Keratinocyte (primary cell): ENCODE data around the gene METTL5.

Experiments
- CTCF ChIP-seq, 3 experiments: IDR thresholded peaks in 1 of 3; conservative IDR thresholded peaks in 1 of 3; optimal IDR thresholded peaks in 1 of 3; 2 replicates in 2 of 3; 3 replicates in 1 of 3; pipeline versions ENCODE3 to v1.5.1; 2011; ENCODE audit warnings: low read length in 3 of 3, mild to moderate bottlenecking in 3 of 3, moderate library complexity in 2 of 3, control low read depth in 1 of 3, inconsistent platforms in 1 of 3; ENCODE audit not compliant: insufficient read depth in 2 of 3; ENCODE audit errors: extremely low read depth in 1 of 3
- EZH2 ChIP-seq: IDR thresholded peaks from one replicate; pipeline ENCODE4 v1.6.1; 2012; ENCODE audit warnings: inconsistent platforms, mild to moderate bottlenecking, low read length, moderate library complexity

- TF ChIP-seq CTCF (optimal IDR thresholded peaks at IDR 0.05 in 1 of 3, IDR thresholded peaks at IDR 0.05 in 1 of 3, conservative IDR thresholded peaks at IDR 0.05 in 1 of 3; ENCODE audit: extremely low read depth in 1 of 3, insufficient read depth in 2 of 3, low read length in 3 of 3) (no peak), EZH2 (no peak)
Measured at GRCh38 chr2:169781249-169782013, 43.3 kb downstream of the METTL5 start.
